ENCODE data around the gene ETS1. TPM values are rescaled to one million over a fixed set of nuclear protein-coding genes. Genes with fewer than 3 reads are reported as not detected.

The ETS1 gene
- polyA plus RNA-seq, 2 of the 4 experiments (the other 2 are of a cell fraction) = 14.5 to 18.8 TPM

DNA sequence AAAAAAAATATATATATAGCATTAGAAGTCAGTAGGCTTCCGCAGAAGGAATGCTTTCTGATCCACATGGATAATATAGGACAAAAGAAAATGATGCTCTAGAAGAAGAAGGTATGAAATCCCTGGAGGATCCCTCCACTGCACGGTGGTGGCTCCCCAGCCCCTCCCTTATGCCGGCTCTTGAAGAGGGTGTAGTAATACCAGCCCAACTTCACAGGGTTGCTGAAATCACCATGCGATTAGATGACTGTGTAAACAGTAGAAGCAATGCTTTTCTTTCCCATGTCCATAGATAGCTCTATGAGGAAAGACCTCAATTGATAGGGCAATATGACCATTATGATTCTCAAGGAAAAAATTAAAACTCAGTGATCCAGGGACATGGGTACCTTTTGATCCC lies 3.2 kb upstream of the ETS1 start (continued):
- TF ChIP-seq RFX5 (IDR thresholded peaks at IDR 0.05) (no peak), CHD4 (IDR thresholded peaks at IDR 0.05; ENCODE audit: borderline replicate concordance) (no peak), PHF8 (IDR thresholded peaks at IDR 0.05; ENCODE audit: borderline replicate concordance, low read depth) (no peak), NR3C1 (IDR thresholded peaks at IDR 0.05) (no peak), POLR2A (IDR thresholded peaks at IDR 0.05; ENCODE audit: low read length) (no peak), HEYL (CRISPR knock-in tag; IDR thresholded peaks at IDR 0.05) (no peak), TFCP2L1 (CRISPR knock-in tag; IDR thresholded peaks at IDR 0.05) (no peak), FOSL2 (IDR thresholded peaks at IDR 0.05) (no peak), FOSL2 (CRISPR knock-in tag; IDR thresholded peaks at IDR 0.05) (no peak), CHD2 (IDR thresholded peaks at IDR 0.05; ENCODE audit: low read length, partially characterized antibody) (no peak)
- TF ChIP-seq, protein P1, sequence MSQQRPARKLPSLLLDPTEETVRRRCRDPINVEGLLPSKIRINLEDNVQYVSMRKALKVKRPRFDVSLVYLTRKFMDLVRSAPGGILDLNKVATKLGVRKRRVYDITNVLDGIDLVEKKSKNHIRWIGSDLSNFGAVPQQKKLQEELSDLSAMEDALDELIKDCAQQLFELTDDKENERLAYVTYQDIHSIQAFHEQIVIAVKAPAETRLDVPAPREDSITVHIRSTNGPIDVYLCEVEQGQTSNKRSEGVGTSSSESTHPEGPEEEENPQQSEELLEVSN (IDR thresholded peaks at IDR 0.05; ENCODE audit: borderline replicate concordance, low read depth) = no peak

- WGBS (ENCODE audit: missing lambda C conversion rate) = 0% methylated on average over 1 of the region's 1 CpG
- TF ChIP-seq TP53 (CRISPR knock-in tag; IDR thresholded peaks at IDR 0.05) (no peak), RAD21 (conservative IDR thresholded peaks at IDR 0.05 in 1 of 2, IDR thresholded peaks at IDR 0.05 in 1 of 2) (no peak), HOXB13 (CRISPR knock-in tag; IDR thresholded peaks at IDR 0.05; ENCODE audit: low read depth) (no peak), KDM5A (IDR thresholded peaks at IDR 0.05) (no peak), POLR2AphosphoS2 (conservative IDR thresholded peaks at IDR 0.05; ENCODE audit: low read length) (no peak), HEYL (CRISPR knock-in tag; IDR thresholded peaks at IDR 0.05) (no peak), MAFK (IDR thresholded peaks at IDR 0.05; ENCODE audit: partially characterized antibody) (no peak)
- TF ChIP-seq, protein P2, sequence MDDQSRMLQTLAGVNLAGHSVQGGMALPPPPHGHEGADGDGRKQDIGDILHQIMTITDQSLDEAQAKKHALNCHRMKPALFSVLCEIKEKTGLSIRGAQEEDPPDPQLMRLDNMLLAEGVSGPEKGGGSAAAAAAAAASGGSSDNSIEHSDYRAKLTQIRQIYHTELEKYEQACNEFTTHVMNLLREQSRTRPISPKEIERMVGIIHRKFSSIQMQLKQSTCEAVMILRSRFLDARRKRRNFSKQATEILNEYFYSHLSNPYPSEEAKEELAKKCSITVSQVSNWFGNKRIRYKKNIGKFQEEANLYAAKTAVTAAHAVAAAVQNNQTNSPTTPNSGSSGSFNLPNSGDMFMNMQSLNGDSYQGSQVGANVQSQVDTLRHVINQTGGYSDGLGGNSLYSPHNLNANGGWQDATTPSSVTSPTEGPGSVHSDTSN (IDR thresholded peaks at IDR 0.05) = no peak
- Histone ChIP-seq H3K4me2 (no peak overlapping the region), H3K9me3 (no peaks in the 10 kb centered on the region), H3K4me3 (no peak overlapping the region), H3K4me1 (no peaks in the 10 kb centered on the region), H3K27ac (no peak overlapping the region)
- no peak for DNase-seq (ENCODE audit: low read depth in 1 of 2, low spot score in 1 of 2)
- no peak for ATAC-seq
- FAIRE-seq = no peak
- ChIA-PET POLR2A (no interaction called here), CTCF (no interaction called here)
Measured at GRCh38 chr11:128589998-128590397, 2.6 kb upstream of the ETS1 start.

- no peak for DNase-seq (ENCODE audit: low read depth in 1 of 2, low spot score in 1 of 2)
- H3K4me2 ChIP-seq = no peak overlapping the region
- H3K4me1 ChIP-seq = 0 out of 3 replicates have a peak, but pooled peaks cover 3% of the 10 kb centered on the region
- no peak overlapping the region for H3K27ac ChIP-seq
- no peak for TF ChIP-seq CBX2 (IDR thresholded peaks at IDR 0.05; ENCODE audit: borderline replicate concordance, low read depth)
- no peak for TF ChIP-seq FOSB (CRISPR knock-in tag; IDR thresholded peaks at IDR 0.05)
- TF ChIP-seq FOXS1 (CRISPR knock-in tag; IDR thresholded peaks at IDR 0.05) = no peak
- no peak for TF ChIP-seq RNF2 (IDR thresholded peaks at IDR 0.05; ENCODE audit: borderline replicate concordance, low read depth)
- ATAC-seq = no peak
- no peaks in the 10 kb centered on the region for H3K9me3 ChIP-seq
- CTCF ChIA-PET = interaction anchor here (1.4 kb wide), 1 partner anchor 305 kb away, joined by 3 read pairs; no protein-coding TSS in a partner anchor
- POLR2A ChIA-PET = no interaction called here
- no peak for FAIRE-seq
- whole genome bisulfite sequencing (ENCODE audit: missing lambda C conversion rate) = 6% methylated on average over 1 of the region's 1 CpG
- no peak overlapping the region for H3K4me3 ChIP-seq
Measured at GRCh38 chr11:128588093-128588492, 735 bp upstream of the ETS1 start.

GRCh38 chr11:128586689-128587088 lies 669 bp downstream of the ETS1 start:
- no peak for TF ChIP-seq RNF2 (IDR thresholded peaks at IDR 0.05; ENCODE audit: borderline replicate concordance, low read depth)
- TF ChIP-seq PHF8 (IDR thresholded peaks at IDR 0.05; ENCODE audit: borderline replicate concordance, low read depth) = no peak
- no peak for TF ChIP-seq POLR2AphosphoS2 (conservative IDR thresholded peaks at IDR 0.05; ENCODE audit: low read length)
- no peak for TF ChIP-seq NFE2L2 (conservative IDR thresholded peaks at IDR 0.05; ENCODE audit: low read length)
- TF ChIP-seq, protein P3, sequence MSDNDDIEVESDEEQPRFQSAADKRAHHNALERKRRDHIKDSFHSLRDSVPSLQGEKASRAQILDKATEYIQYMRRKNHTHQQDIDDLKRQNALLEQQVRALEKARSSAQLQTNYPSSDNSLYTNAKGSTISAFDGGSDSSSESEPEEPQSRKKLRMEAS (IDR thresholded peaks at IDR 0.05) = no peak
- TF ChIP-seq JUN (IDR thresholded peaks at IDR 0.05) = no peak
- TF ChIP-seq KDM5A (IDR thresholded peaks at IDR 0.05) = no peak
- no peak for TF ChIP-seq MAFK (IDR thresholded peaks at IDR 0.05; ENCODE audit: partially characterized antibody)
- ChIA-PET POLR2A (no interaction called here), CTCF (interaction anchor here (1.9 kb wide), 1 partner anchor 15 kb away, joined by 4 read pairs; no protein-coding TSS in a partner anchor)
- peak overlapping the region; percentile 75; the same call in 2 of the 3 replicates for H3K4me2 ChIP-seq
- H3K4me3 ChIP-seq = no peak overlapping the region
- ATAC-seq (no peak), DNase-seq (ENCODE audit: low read depth in 1 of 2, low spot score in 1 of 2) (no peak), FAIRE-seq (no peak)
- H3K9me3 ChIP-seq = no peaks in the 10 kb centered on the region
- WGBS (ENCODE audit: missing lambda C conversion rate) = 80% methylated on average over 7 of the region's 7 CpGs
- peaks cover 10% of the 10 kb centered on the region; the same call in 2 of the 3 replicates for H3K4me1 ChIP-seq
- no peak overlapping the region for H3K27ac ChIP-seq

Measured in A549 (cell line).